HG03108 (cell line): ENCODE measurements around the gene URM1.
A peak's percentile ranks its signal among the peaks of the same experiment; 100 is the strongest.
"Not testable (repeated sequence)": the region's sequence is repeated elsewhere in the genome, so short reads cannot be mapped to it uniquely, and the experiment has no call there.

Experiments used
- ATAC-seq: cut with Tn5 transposase; IDR thresholded peaks from one replicate; pipeline ENCODE4 v1.9.1; 2021; ENCODE audit warnings: moderate library complexity; ENCODE audit not compliant: unreplicated experiment

Gene URM1

DNA sequence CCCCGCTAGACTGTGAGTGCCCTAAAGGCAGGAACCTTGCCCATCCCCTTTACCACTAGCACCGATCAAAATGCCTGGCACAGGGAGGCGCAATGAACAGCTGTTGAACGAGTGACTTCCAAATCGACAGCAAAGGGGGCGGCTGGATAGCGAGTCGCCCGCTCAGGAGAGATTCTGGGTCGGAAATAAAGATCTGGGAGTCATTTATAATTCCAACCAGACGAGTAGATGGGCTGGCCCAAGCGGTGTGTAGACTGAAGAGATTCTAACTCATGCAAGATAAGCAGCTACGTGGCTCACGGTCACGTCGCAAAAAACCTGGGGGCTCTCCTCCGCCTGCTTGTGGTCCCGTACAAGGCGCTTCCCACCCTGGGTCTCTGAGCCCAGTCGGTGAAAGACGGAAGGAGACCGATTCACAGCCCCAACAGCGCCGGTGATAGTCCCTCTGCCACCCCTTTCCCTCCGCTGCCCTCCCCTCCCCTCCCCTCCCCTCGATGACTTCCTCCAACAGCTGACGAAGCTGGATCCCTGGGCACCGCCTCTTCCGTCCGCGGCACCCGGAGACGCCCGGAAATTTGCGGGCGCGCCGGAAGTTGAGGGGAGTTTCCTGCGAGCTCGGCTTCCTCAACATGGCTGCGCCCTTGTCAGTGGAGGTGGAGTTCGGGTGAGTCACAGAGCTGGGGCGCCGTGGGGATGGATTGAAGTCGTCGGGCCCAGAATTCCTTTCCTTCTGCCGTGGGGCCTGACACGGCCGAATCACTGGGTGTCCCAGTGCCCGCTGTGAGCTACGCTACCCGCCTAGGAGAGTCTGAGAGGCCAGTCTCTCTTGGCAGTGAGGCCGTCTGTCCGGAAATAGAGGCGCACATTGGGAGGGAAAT, at the start of gene URM1:
Gene URM1 (plus strand): TSS at position 623 of the 878 bp plus-strand sequence. CDS start 7 bp downstream, at position 630.
- ATAC-seq = peak; percentile 93

DNA sequence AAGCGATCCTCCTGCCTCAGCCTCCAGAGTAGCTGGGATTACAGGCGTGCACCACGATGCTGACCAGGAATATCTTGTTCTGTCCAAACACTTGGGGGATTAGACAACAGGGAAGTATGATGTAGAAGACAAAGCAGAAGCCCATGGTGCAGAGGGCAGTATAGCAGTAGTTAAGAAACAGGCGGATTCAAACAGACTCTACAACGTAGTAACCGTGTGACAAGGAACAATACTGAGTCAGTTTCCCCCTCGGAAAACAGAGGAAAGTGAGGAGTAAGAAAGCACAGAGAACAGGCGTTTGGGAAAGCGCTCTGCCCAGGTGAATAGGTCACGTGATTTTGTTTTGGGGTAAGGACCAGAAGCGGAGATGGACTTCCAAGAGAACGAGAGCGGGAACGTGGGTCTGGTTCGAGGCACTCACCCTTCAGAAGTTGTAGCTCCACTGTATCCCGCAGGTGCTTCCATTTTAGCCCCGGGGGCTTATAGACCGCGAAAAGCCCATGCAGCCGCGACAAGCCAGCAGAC, 49.2 kb upstream of the URM1 start:
- ATAC-seq = no peak

DNA sequence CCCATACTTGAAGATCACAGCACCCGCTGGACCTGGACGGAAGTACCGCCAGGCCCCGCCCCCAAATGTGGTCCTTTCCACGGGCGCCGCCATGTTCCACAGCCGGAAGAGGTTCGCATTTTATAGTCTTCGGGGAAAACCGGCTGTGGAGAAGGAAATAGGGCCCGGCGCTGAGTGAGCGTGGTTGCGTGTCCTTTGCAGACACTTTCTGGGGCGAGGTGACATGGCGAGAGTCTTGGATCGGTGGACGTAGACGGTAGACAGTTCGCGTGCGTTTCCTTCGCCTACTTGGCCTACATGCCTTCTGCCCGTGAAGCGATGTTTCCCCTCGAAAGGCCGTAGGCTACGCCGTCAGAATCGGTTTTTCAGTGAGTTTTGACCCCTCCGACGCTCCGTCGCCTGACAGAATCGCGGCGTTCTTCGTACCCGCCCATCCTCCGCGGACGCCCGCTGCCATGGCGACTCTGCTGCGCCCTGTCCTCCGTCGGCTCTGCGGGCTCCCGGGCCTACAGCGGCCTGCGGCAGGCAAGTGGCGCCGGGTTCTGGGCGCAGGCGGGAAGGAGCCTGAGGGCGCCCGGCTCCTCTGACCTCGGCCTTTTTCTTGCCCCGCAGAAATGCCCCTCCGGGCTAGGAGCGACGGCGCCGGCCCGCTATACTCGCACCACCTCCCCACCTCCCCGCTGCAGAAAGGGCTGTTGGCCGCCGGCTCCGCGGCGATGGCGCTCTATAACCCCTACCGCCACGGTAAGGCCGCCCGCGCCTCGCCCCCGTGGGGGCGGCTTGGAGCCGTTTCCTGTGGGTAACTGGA, 48.6 kb upstream of the URM1 start, which contains the start of the genes COQ4 and TRUB2:
Gene COQ4 (plus strand): TSS at position 436 of the 808 bp plus-strand sequence. CDS start 20 bp downstream, at position 456.
Gene TRUB2 (minus strand): TSS at position 44 of the 808 bp plus-strand sequence. CDS start 39 bp downstream, at position 5.
- ATAC-seq = peak; percentile 79

DNA sequence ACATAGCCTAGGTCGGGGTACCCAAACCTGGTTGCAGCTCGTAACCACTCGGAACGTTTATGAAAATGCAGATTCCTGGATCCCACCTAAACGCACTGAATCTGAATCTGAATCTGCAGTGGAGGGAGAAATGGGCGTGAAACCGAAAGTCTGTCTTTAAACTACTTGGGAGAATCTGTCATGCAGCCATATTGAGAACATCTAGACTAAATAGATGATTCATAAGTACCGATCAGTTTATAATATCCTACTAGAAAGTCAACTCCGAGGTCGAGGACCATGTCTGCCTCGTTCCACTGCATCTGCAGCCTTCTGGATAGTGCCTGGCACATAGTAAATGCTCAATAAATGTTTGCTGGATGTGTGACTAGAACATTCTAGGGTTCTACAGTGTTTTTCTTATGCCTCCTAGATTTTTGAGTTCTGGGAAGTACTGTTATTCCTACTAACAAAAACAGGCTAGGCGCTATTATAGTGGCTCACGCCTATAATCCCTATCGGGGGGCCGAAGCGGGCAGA, 47.9 kb upstream of the URM1 start:
- ATAC-seq = no peak

DNA sequence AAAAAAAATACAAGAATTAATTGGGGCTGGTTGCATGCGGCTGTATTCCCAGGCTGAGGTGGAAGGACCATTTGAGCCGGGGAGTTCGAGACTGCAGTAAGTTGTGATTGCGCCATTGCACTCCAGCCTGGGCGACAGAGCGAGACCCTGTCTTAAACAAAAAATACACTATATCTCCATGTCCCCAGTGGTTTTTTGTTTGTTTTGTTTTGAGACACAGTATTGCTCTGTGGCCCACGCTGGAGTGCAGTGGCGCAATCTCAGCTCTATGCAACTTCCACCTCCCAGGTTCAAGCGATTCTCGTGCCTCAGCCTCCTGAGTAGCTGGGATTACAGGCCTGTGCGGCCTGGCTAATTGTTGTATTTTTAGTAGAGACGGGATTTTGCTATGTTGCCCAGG, 47.4 kb upstream of the URM1 start:
- no peak for ATAC-seq

DNA sequence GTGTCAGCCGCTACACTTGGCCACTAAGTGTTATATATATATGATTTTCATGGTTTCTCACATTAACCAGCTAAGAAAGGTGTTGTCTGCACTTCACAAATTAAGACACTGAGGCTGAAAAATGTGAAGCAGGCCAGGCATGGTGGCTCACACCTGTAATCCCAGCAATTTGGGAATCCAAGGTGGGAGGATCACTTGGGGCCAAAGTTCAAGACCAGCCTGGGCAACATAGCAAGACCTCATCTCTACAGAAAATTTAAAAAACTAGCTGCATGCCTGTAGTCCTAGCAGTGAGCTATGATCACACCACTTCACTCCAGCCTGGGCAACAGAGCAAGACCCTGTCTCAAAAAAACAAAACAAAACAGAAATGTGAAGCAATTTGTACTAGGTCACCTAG, 46.8 kb upstream of the URM1 start:
- no peak for ATAC-seq

DNA sequence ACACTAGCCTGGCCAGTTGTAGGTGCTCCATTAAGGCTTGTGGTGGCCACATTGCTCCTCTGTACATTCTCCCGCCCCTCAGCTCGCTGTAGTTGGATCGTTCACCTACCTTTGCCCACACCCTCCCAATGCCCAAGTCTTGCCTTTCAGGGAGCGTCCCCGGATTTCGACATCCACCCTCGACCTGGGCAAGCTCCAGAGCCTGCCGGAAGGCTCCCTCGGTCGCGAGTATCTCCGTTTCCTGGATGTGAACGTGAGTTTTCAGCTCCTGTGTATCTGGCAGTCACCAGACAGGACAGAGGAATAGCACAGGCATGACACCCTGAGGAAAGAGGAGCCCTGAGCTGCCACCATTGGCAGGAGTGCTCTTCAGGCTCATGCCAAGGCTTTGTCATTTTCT, 45.5 kb upstream of the URM1 start:
- ATAC-seq = no peak

DNA sequence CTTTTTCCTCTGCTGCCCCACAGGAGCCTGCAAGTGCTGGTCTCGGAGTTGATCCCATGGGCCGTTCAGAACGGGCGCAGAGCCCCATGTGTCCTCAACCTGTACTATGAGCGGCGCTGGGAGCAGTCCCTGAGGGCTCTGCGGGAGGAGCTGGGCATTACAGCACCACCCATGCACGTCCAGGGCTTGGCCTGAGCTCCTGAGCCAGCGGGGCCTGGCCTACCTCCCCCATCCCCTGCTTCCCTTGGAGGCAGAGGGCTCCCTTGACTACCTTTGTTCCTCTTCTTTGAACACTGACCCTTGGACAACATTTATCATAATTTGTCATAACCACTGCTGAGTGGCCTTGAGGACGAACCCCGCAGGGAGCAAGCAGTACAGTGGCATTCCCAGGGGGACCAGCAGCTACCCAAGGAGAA, 37.7 kb upstream of the URM1 start:
- ATAC-seq = no peak

DNA sequence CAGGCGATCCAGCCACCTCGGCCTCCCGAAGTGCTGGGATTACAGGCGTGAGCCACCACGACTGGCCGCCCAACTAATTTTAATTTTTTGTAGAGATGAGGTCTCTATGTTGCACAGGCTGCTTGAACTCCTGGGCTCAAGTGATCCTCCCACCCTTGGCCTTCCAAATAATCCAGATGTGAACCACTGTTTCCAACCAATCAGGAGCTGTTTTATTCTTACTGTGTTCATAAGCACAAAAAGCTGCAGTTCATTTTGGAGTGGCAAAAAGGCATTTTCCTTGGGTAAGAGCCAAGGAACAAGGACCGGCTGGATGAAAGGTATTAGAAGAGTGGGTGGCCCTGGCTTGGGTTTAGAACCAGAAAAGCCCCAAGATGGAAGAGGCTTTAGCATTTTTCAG, 36.0 kb upstream of the URM1 start:
- no peak for ATAC-seq

DNA sequence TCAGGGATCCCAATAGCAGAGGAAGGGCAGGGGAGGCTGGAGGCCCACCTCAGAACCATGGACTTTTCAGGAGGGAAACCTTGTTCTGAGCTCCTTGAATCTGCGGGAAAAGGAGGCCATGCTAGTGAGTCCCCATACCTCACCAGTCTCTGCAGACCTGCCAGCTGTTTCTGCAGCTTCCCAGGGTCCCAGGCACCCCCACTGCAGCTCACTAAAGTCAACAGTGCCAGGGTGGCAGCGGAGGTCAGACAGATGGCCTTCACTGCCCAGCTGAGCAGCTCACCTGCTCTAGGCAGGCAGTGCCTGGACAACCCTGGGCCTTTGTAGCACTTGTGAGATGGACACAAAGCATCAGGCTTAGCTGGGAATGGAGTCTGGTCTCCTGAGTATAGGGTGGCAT, 35.3 kb upstream of the URM1 start:
- no peak for ATAC-seq

DNA sequence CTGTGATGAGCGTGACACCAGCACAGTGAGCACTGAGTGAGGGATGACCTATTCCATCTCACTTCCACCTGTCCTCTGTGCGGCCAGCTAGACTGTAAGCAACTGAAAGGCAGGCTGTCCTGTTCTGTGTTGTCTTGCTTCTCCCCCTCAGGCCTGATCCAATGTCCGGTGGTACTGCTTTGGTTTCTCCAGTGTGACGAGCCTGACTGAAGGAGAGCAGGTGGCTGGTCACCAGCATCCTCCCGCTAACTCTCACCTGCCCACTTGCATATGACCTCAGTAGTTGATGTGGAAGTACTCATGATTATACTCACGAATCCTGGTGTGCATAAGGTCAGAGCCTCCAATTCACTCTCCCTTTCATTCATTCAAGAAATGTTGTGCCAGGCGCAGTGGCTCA, 33.2 kb upstream of the URM1 start:
- ATAC-seq = no peak

DNA sequence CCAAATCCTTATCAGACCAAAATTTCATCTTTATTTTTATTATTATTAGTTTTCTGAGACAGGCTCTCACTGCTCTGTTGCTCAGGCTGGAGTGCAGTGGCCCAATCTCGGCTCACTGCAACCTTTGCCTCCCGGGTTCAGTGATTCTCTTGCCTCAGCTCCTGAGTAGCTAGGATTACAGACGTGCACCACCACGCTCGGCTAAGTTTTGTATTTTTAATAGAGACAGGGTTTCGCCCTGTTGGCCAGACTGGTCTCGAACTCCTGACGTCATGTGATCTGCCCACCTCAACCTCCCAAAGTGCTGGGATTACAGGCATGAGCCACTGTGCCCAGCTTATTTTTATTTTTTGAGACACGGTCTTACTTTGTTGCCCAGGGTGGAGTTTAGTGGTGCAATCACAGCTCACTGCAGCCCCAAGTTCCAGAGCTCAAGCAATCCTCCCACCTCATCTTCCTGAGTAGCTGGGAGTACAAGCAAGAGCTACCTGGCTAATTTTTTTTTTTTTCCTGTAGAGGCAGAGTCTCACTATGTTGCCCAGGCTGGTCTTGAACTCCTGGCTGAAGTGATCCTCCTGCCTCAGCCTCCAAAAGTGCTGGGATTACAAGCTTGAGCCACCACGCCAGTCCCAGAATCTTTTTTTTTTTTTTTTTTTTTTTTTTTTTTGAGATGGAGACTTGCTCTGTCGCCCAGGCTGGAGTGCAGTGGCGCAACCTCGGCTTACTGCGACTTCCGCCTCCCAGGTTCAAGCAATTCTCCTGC, 32.1 kb upstream of the URM1 start:
- not testable (repeated sequence) for ATAC-seq

DNA sequence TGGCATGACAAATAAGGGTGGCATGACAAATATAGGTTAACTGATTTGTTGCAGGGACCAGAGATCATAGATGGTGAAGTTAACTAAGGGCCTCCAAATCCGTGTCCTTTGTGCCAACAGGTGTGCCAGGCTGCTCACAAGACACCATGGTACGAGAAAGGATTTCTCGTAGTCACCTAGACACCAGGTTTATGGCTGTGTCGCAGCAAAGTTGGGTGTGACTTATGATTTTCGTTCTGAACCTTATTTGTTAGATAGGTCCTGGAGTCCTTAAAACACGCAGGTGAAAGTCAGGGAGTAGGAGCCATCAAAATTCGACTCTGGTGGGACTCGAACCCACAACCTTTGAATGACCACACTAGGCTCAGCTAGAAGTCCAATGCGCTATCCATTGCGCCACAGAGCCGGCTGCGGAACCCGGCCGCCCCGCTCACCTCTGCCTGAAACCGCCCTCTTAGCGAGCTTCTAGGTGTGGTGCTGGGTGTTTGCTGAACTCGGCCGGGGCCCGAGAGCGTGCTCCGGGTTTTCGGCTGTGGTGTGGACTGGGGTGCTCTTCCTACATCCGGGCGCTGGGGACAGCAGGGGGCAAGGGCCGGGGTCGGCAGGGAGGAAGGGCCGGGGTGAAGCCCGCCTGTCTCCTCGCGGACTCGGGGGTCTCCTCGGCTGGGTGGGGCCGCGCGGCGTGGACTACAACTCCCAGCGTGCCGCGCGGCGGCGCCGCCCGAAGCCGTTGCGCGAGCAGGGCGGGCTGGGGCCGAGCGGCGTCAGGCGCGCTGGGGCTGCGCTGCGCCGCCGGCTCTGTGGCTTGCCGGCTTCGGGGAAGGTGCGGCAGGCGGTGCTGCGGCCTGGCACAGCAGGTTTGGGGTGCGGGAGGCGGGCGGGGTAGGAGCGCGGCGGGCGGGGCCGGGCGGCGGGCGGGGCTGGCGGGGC, 31.1 kb upstream of the URM1 start, which contains the start of gene SLC27A4:
Gene SLC27A4 (plus strand): TSS at position 767 of the 930 bp plus-strand sequence. CDS start 2,606 bp downstream, outside the sequence.
- ATAC-seq = peak; percentile 74

DNA sequence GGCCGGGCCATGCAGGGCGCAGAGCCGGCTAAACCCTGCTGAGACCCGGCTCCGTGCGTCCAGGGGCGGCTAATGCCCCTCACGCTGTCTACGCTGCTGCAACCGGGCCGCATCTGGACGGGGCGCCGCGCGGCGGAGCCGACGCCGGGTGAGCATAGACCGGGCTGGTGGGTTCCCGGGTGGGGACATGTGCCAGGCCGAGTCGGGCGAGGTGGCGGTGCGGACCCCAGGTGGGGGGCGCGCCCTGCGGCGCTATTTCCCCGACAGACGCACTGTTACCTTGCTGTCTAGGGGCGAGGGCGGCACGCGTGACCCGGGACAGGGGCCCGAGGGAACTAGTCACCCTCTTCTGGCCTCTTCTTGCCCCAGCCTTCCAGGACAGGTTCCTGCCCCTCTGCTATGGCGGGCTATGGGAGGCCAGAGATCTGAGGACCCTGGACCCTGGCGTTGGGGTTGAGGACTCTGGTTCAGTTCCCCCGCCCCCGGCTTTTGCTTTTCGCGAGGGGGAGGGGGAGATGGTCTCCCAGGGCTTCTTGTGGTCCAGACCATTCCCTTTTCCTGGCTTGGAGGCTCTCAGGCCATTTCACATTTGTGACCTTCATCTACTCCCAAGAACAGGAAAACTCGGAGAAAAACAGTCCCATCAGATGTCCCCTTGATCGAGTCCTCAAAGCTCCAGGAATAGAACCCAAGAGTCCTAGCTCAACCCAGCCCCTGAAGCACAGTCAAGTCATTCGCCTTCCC, 30.3 kb upstream of the URM1 start:
- ATAC-seq = peak; percentile 5

DNA sequence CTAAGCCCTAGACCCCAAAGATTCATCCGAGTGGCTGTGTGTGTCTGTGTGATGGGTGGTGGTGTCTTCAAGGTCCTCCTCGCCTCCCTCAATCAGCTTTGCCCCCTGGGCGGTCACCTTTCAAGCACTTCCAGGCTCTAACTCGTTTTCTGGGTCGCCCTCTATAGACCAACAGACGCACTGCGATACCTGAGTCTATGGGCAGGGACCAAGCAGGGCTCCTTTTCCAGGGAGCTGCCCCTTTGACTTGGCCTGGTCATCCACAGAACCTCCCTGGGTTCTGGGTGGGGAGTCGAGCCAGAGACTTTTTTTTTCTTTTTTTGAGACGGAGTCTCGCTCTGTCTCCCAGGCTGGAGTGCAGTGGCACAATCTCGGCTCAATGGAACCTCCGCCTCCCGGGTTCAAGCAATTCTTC, 29.7 kb upstream of the URM1 start:
- ATAC-seq = no peak

DNA sequence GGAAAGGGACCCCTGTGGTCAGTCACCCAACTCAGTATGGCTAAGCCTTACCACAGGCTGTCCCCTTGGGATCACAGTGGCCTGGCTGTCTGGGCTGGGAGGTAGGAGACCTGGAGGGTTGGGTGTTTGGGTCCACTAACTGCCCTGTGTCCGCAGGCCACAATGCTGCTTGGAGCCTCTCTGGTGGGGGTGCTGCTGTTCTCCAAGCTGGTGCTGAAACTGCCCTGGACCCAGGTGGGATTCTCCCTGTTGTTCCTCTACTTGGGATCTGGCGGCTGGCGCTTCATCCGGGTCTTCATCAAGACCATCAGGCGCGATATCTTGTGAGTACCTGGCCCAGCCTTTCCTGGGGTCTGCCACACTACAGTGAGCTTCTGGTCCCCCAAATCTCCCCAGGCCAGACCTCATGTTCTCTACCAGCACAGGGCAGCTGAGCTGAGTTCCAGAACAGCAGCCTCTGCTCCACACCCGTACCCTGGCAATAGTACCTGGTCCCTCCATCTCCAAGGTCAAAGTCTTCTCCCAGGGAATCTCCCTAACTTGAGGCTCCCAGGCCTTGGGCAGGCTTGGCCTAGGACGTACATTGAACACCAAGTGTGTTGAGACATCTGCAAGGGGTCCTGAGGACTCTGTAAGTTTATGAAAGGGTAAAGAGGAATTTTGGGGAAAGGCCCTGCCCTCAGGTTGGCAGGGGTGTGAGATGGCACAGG, 28.0 kb upstream of the URM1 start:
- no peak for ATAC-seq

DNA sequence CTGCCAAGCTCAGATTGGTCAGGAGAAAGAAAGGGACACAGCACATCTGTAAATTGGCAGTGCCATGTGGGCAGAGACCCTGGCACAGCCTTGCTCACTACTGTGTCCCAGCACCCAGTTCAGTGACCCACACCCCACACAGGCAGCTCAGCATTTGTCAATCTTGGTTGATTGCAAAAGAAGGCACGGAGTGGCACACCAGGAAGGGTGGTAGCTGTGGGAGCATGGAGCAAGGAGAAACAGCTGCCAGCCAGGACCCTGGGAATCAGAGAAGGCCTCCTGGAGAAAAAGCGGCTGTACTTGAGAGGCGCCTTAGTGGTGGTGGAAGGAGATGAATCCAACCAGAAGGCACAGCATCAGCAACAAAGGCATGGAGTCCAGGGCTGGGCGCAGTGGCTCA, 27.3 kb upstream of the URM1 start:
- no peak for ATAC-seq
